Thyroid gland (tissue), 4 donors: Measurements from ENCODE around the gene RILPL1.

Experiments used
- CTCF ChIP-seq, 6 experiments: fragments of 200-600 bp in 3 of 6; fragments of 450-650 bp in 3 of 6; sonication (generic) in 3 of 6; IDR thresholded peaks; one replicate each; pipeline ENCODE4 v1.5.1; 2016 to 2019; ENCODE audit warnings: antibody characterized with exemption in 6 of 6, mild to moderate bottlenecking in 2 of 6, inconsistent platforms in 1 of 6, moderate library complexity in 1 of 6
- POLR2A ChIP-seq, 2 donors: fragments of 450-650 bp; IDR thresholded peaks; one replicate each; pipeline ENCODE4 v1.6.1; 2017; ENCODE audit warnings: antibody characterized with exemption in 2 of 2, mild to moderate bottlenecking in 2 of 2, moderate library complexity in 1 of 2

GRCh38 chr12:123475246-123475703 is 58.2 kb downstream of the RILPL1 start:
- TF ChIP-seq CTCF (IDR thresholded peaks at IDR 0.05) = no peak
- peak in 1 of 2 donors; percentile 36 for TF ChIP-seq POLR2A (IDR thresholded peaks at IDR 0.05)
